NOMO-1 treated with dmso at 0.1 percent for 144 hours (cell line): ENCODE data around the gene CDK14.

Source experiments
- DNase-seq: peaks from one replicate; lab custom pipeline; 2025; ENCODE audit not compliant: unreplicated experiment; lab: John Stamatoyannopoulos, UW

Gene CDK14

DNA sequence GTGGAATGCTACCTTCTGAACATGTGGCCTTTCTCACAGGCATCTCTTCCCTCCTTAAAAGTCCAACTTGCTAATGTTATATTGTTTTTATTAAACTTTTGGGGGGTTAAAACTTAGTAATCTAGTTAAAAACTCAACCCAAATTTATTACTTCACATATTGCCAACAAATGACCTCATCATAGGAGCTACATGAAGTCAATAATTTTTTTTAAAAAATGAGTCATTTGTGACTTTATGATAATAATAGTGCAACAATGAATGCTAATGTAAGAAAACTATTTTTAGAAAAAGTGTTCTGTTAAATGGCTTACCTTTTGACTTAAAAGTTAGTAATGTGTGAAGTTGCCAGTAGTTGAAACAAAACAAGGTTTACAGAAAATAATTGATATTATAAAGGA, 342.2 kb downstream of the CDK14 start:
- DNase-seq, result no peak

DNA sequence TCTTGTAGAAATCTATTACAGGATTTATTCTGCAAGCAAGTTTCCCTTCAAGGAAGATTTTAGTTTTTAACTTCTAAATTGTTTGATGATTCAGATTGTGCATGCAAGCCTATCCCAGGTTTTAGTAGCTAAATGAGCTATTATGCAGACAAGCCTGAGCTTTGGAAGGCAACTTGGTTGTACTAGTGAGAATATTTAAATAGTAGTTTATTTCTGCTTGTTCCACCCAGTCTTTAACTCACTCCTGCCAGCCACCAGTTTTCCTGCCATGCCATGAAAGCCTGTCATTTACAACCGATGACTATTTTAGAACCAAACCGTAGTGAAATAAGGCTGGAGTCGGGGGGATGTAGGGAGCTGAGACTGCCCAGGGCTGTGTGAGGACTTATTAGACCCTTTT, 343.5 kb downstream of the CDK14 start:
- DNase-seq, result no peak

DNA sequence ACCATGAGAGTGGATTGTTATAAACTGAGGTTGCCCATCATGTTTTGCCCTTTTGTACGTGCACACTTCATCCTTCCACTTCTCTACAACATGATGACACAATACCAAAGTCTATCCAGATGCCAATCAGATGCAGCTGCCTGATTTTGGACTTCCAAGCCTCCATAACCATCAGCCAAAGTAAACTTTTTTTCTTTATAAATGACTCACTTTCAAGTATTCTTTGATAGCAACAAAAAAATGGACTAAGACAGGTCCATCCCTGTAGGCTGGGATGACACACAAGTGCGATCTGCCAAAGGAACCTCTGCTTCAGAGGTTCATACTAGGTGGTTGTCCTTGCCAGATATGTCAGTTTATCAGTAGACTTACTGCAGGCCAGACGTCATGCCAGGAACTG, 347.9 kb downstream of the CDK14 start:
- DNase-seq, result no peak

DNA sequence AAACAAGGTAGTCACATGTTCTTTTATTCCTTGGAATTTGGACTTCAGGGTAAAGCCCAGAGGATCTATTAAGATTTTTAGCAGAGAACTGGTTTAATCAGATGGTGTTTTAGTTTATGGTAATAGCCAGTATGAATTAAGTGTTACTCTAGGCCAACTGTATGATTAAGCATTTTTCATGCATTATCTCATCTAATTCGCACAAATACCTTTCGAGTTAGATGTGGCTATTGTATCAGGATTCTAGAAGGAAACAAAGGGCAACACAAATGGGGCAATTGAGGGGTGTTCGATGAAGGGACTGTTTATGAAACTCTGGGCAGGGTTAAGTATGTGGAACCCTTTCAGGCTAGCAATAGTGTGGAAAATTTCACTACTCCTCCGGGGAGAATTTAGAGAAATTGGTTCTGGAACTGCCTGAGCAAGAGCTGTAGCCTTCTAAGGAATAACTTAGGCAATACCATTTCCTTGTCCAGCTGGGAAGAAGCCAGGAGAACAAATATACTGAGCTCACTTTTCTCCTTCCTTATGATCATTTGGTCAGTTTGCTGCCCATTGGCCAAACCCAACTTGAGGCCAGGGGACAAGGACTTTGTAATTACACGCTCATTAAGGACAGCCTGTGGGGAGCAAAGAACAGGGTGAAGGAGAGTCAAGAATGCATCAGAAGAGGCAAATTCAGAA, 349.1 kb downstream of the CDK14 start:
- no peak for DNase-seq

DNA sequence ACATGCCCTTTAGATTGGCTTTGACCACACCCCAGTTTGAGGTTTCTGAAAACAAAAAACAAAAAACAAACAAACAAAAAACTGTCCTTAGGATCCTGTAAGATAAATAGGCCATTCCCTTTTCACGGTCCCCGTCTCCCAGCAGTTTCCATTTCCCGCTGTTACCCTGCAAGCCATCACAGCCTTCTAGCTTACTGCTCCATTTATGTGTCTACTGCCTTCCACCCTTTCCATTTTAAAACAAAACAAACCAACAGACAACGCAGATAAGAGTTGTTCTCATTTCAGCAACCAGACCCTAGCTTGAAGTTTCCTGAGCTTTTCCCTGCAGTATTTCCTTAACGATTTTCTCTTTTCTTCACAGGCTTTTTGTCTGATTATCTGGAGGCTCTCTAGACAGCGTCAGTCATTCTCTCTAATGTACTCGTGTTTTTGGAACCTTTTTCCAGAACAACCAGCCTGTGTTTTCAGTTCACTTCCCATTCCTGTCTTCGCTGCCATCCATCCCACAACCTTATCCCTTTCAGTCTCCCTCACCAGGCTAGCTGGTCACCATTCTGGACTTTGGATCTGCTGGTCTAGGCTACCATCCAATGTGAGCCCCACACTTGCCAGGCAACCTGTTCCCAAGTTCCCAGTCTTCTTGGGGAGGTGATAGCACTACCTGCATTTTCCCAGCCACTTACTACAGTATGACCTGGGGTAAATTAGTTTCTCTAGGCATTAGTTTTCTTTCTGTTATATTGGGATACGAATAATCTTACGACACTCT, 350.8 kb downstream of the CDK14 start:
- no peak for DNase-seq

DNA sequence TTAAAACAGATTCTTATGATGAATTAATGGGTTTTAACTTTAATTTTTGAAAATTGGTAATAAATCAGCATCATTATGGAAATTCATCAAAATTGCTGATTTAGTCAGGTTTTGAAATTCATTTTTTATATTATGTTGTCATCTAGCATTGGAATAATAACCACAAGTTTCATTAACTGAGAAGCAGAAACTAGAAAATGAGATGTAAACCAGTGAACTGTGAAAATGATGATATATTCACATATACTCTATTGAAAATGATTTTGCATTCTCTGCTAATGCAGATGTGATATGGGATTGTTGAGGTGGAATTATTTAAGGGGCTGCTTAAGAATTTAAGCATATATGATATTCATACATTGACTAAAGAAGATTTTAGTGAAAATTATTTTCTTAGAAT, 352.0 kb downstream of the CDK14 start:
- DNase-seq, result no peak

DNA sequence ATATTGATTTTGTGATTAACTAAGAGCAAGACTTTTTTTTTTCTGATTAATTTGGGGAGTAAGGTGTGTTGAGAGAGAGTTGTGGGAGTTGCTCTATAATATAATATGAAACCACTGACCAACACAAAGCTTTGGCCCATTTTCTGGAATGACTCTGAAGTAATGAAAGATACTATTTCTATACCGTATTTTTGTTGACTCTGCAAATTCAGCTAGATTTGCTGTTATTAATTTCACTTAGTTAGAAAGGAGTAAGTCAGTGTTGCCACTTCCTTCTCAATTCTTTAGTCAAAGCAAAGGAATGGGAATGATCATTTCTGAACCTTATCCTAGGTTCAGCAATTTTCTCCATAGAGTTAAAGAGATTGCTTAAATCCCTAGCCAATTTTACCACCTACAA, 355.1 kb downstream of the CDK14 start:
- no peak for DNase-seq

DNA sequence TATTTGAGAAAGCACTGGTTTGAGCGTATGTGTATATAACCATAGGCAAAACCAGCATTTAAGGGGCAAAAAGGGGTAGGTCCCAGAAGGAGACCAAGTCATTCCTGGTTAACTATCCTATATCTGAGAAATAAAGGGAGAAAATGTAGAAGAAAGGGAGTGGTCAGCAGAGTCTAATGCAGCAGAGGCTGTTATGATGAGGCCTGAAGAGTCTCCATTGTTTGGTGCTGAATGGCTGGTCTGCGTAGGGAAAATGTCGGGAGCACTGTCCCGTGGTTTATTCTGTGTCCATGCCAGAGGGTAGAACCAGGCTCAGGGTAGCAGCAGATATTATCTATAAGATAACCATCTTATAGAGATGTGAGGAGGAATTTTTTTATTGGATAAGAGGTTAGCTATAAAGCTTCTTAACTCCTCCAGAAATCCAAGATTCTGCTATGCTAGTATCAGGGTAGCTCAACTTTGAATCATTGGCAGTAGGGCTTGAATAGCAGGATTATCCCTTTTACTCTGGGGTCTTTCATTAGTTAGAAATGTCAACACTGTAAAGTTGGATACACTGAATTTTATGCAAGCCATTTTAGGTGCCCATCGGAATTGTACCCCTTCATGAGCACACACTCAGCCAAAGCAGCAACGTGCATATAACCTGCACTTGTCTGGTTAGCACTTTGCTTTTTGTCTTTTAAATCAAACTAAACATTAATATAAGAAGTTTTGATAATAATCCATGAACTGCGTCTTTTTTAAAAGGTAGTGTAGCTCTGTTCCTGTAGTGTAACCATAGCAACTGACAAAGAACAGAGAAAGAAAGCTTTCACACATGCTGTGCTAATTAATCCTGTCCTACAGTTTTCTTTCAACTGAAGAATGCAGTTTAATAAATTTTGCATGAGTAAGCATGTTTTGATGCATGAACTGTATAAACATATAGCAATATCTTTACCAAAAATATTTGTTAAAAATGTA, 356.1 kb downstream of the CDK14 start:
- no peak for DNase-seq

DNA sequence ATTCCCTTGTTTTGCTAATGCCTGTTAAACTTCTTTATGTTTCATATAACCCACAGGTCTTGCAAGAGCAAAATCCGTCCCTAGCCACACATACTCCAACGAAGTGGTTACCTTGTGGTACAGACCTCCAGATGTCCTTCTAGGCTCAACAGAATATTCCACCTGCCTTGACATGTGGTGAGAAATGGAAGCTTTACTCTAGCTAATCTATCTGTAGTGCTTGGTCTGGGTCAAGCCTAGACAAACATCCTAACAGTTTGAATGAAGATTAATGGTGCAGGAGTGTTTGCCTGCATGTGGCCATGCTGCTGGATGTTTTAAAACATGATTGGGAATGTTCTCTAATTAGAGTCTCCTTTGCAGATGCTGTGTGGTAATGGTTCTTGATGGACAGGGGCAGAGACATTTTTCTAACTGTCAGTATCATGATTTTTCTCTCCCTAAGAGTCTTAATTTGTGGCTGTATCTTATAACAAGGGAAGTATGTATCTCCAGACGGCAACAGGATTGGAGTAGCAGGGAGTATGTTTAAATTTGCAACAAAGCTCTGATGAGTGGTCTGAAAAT, 359.6 kb downstream of the CDK14 start:
- DNase-seq, result no peak

DNA sequence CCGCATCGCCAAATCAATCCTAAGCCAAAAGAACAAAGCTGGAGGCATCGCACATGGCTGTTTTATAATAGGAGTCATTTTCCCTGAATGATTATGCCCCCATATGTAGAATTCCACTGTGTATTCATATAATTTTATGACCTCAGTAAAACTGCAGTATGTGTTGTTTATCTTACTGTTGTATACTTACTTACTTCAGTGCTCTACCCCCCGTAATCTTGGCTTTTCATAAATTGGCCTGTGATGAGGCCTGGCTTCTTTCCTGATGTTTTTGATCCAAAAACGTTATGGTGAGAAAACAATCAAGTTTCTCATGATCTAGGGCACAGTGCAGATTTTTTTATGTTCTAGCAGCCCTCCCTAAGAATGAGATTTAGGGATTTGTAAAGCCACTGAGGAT, 361.8 kb downstream of the CDK14 start:
- no peak for DNase-seq

DNA sequence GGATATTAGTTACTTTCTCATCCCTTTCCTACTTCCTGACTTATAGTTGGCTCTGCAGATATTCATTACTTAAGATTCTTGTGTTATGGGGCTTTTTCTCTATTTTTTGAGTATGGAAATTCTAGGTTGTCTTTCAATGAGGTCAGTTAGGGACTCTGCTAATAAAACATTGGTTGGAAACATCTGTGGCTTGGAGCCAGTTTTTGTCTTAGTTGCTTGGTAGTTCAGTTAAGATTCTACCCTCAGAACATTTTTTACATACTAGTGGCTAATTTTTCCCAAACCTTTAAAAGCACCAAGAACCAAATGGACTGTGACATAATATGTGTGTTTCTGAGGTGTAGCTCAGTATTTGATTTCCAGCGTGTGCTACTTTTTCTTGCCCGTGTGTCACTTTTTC, 362.5 kb downstream of the CDK14 start:
- DNase-seq, result no peak

DNA sequence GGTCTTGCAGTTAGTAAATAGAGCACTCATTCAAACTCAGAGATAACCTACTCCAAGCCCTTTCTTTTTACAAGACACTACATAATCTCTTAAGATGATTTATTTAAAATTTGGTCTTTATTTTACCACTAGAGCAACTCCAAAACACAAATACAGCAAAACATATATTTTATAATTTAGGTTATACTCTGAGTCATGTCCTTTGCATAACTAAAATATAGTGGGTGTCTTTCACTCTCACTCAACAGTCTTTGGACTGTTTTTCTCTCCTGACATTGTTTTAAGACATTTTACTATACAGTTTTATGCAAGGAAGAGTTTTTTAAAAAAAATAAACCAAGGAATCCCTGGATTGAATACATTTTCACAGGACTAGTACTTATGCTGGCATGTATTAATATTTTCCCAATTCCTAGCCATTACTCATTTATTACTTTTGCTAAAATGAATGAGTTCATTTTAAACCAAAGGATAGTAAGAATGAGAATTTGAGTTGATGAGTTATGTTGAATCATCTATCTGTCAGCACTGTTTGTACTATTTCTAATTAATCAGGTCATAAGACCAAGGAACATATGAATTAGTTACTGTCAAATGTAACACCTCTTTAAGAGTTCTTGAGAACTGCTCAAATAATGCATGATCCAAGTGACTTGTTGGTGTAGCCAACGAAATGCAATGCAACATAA, 365.1 kb downstream of the CDK14 start:
- no peak for DNase-seq

DNA sequence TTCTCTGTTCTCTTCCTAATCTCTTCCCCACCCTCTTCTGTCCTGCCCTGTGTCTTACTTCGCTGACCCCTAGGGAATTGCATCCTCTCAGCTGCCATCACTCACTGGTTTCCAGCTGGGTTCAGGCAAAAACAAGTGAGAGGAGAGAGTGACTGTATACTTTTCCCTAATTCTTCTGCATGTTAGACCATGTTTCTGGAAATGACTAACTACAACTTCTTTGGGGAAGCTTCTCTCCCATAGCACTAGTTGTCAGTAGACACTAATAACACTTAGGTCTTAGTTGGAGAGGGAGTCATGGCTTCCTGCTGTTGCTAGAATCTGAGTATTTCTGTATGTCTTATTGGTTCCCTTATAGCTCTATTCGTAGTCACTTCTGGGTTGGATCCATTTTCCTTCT, 369.1 kb downstream of the CDK14 start:
- no peak for DNase-seq

DNA sequence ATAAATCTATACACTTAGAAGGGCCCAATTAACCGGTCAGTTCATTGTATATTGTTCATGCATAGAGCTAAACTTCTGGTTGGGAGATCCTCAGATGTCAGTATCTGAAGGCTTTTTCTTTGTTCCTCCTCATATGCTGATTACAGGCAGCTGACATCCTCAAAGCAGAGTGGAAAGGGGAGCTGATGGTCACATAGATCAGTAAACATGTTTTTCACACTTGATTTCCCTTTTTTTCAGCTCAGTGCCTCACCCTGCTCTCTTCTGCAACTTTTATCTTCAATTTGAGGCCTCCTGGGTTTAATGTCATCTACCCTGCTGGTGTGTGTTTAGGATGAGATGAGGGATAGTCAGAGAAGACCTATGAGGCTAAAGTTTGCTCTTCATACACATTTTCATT, 370.2 kb downstream of the CDK14 start:
- no peak for DNase-seq

DNA sequence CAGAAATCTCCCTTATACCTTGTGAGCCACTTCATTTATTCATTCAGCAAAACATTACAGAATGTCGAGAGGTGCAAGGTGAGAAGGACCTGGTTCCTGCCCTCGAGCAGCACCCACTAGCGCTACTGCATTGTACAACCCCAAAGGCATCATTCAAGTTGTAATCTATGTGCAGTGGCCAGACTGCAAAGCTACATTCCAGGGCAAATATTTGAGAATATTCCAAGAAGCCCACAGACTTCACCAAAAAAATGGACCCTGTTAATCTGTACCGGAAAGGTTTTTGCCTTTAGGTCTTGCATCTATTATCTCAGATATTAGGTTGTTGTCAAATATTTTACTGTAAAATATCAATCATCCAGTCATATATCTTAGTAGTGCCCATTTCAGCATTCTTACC, 372.8 kb downstream of the CDK14 start:
- no peak for DNase-seq

DNA sequence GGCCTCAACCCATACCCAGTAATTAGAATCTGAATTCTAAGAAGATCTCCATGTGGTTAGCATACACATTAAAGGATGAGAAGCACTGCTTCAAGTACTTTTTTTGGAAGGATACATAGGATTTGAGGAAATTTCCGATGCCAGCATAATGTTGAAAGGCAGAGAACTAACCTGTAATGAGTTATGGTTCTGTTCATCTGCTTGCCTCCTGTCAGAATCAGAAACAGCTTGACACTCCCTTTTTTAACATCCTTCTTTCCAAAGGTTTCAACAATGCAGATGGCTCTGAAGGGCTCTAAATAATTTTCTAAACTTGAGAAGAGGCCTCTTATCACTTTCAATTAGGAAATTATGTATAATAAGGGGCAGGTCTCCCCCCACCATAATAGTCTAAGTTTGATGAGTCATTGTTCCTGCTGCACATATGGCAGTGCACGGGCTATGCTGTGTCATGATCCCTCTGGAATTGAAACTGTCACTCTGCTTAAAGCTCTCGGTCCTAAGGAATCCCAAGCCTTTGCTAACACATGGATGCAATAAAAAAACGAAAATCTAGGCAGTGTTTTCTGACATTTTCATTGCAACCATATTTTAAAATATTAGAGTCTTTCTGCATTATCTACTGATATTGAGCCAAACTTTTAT, 376.9 kb downstream of the CDK14 start:
- DNase-seq, result no peak

DNA sequence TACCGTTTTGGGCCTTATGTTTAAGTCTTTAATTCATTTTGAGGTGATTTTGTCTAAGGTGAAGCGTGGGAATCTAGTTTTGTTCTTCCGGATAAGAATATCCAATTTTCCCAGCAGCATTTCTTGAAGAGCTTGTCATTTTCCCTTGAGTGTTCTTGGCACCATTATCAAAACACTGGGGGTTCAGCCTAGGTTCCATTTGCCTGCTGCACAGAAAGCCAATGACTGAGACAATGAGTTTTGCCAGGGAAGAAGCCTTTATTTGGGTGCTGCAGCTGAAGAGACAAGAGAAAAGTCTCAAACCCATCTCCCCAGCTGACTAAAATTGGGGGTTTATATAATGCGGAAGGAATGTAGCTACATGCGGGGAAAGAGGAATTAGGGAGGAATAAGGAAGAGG, 380.9 kb downstream of the CDK14 start:
- no peak for DNase-seq

DNA sequence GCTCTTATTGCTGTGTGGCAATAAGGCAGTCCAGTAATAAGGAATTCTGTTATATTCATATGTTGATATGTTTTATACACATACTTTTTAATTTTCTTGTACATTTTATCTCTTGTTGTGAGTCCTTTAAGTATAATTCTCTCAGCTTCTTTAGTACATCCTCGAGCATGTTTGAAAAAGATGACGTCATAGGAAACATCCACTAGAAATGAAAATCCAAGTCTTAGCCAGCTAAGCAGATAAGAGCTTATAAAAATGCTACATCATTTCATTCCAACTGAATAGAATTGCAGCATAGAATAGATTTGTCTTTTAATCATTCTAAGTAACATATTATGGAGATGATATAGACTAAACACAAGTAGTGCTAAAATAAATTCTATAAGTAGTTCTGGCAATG, 384.4 kb downstream of the CDK14 start:
- no peak for DNase-seq

DNA sequence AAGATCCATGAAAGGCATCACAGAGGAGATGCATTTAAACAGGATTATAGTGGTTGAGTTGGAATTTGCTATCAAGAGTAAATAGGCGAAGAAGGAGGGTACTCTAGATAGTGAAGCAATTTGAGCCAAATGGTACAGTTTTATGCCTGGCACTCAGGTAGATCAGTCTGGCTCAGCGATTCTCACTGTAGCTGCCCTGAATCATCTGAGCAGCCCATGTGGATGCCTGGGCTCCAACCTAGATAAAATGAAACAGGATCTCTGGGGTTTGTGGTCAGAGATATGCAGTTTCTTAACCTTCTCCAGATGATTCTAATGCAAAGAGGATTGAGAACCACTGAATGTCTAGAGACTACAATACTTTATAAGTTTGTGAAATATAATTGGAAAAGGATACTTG, 386.1 kb downstream of the CDK14 start:
- DNase-seq, result no peak

DNA sequence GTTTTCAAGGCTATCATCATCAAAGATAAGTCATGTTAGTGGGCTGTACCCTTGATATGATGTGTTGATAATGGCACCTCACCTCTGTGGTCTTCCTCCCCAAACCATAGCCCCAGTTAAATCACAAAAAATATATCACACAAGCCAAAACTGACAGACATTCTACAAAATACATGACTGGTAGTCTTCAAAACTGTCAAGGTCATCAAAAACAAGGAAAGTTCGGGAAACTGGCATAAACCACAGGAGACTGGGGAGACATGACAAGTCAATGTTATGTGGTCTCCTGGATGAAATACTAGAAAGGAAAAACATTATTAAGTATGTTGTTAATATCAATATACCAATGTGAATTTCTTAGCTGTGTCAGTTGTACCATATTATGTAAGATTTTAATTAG, 388.6 kb downstream of the CDK14 start:
- no peak for DNase-seq
